SJCRH30 (cell line): ENCODE results near the gene NR5A1. TPM values are rescaled to one million over a fixed set of nuclear protein-coding genes. Genes with fewer than 3 reads are reported as not detected.

Experiments
- DNase-seq, 2 experiments: peaks; one replicate each; pipeline ENCODE4 v3.0.0-alpha.2; 2015 to 2020
- H3K27ac ChIP-seq: fragments of 250-450 bp; sonication (Bioruptor Pico); 2 replicates; pipeline ENCODE4 v1.5.1; 2020; ENCODE audit warnings: mild to moderate bottlenecking, moderate library complexity
- H3K27me3 ChIP-seq: fragments of 250-450 bp; sonication (Bioruptor Pico); 2 replicates; pipeline ENCODE4 v1.5.1; 2020; ENCODE audit warnings: mild to moderate bottlenecking, moderate library complexity
- H3K36me3 ChIP-seq: fragments of 250-450 bp; sonication (Bioruptor Pico); 2 replicates; pipeline ENCODE4 v1.5.1; 2020; ENCODE audit warnings: mild to moderate bottlenecking, moderate library complexity
- H3K4me1 ChIP-seq: fragments of 250-450 bp; sonication (Bioruptor Pico); 2 replicates; pipeline ENCODE4 v1.5.1; 2020; ENCODE audit warnings: mild to moderate bottlenecking, moderate library complexity
- H3K4me3 ChIP-seq: fragments of 250-450 bp; sonication (Bioruptor Pico); 2 replicates; pipeline ENCODE4 v1.5.1; 2020; ENCODE audit warnings: mild to moderate bottlenecking, moderate library complexity
- H3K9me3 ChIP-seq: fragments of 250-450 bp; sonication (Bioruptor Pico); replicated peaks from 2 replicates; pipeline ENCODE4 v1.5.1; 2020; ENCODE audit warnings: mild to moderate bottlenecking, moderate library complexity
- total RNA-seq: library from RNA; depleted of rRNA; stranded (reverse); fragments of >200 nt; shearing (Covaris generic); gene quantifications from 2 replicates; pipeline ENCODE4 v1.2.3, GENCODE V29; 2014

Gene NR5A1
- total RNA-seq, 1 experiment from 2014 or later, result not detected

- H3K27ac ChIP-seq, result no peak overlapping the region
- H3K4me1 ChIP-seq, result no peaks in the 10 kb centered on the region
- H3K9me3 ChIP-seq, result no peaks in the 10 kb centered on the region
- no peaks in the 10 kb centered on the region for H3K27me3 ChIP-seq
- no peaks in the 10 kb centered on the region for H3K36me3 ChIP-seq
- no peak overlapping the region for H3K4me3 ChIP-seq
- no peak for DNase-seq
These were observed 766 bp downstream of the NR5A1 start for GRCh38 chr9:124506433-124506832.

GRCh38 chr9:124505901-124506346 is 1.3 kb downstream of the NR5A1 start:
- no peaks in the 10 kb centered on the region for H3K4me1 ChIP-seq
- no peaks in the 10 kb centered on the region for H3K36me3 ChIP-seq
- no peak for DNase-seq
- H3K27me3 ChIP-seq, result no peaks in the 10 kb centered on the region
- no peak overlapping the region for H3K27ac ChIP-seq
- H3K9me3 ChIP-seq, result no peaks in the 10 kb centered on the region
- H3K4me3 ChIP-seq, result no peak overlapping the region

GRCh38 chr9:124505006-124505900 is 1.9 kb downstream of the NR5A1 start:
- no peaks in the 10 kb centered on the region for H3K9me3 ChIP-seq
- no peak overlapping the region for H3K4me3 ChIP-seq
- H3K27me3 ChIP-seq, result peaks cover 4% of the 10 kb centered on the region; the same call in 1 of the 2 replicates
- H3K36me3 ChIP-seq, result no peaks in the 10 kb centered on the region
- DNase-seq, result no peak
- no peak overlapping the region for H3K27ac ChIP-seq
- H3K4me1 ChIP-seq, result no peaks in the 10 kb centered on the region

GRCh38 chr9:124504530-124505005 is 2.6 kb downstream of the NR5A1 start:
- Histone ChIP-seq H3K27me3 (peaks cover 11% of the 10 kb centered on the region), H3K4me1 (no peaks in the 10 kb centered on the region), H3K4me3 (no peak overlapping the region), H3K27ac (no peak overlapping the region), H3K9me3 (no peaks in the 10 kb centered on the region), H3K36me3 (no peaks in the 10 kb centered on the region)
- no peak for DNase-seq

GRCh38 chr9:124503713-124504529 is 3.3 kb downstream of the NR5A1 start:
- Histone ChIP-seq H3K4me3 (no peak overlapping the region), H3K9me3 (no peaks in the 10 kb centered on the region), H3K36me3 (no peaks in the 10 kb centered on the region), H3K4me1 (no peaks in the 10 kb centered on the region), H3K27ac (no peak overlapping the region), H3K27me3 (peaks cover 16% of the 10 kb centered on the region)
- no peak for DNase-seq

- Histone ChIP-seq H3K9me3 (no peaks in the 10 kb centered on the region), H3K27me3 (peaks cover 24% of the 10 kb centered on the region), H3K4me3 (no peak overlapping the region), H3K4me1 (no peaks in the 10 kb centered on the region), H3K27ac (no peak overlapping the region), H3K36me3 (no peaks in the 10 kb centered on the region)
- DNase-seq, result no peak
These were observed 4.2 kb downstream of the NR5A1 start for GRCh38 chr9:124502711-124503702.

GRCh38 chr9:124501771-124502320 is 5.4 kb downstream of the NR5A1 start:
- Histone ChIP-seq H3K4me1 (no peaks in the 10 kb centered on the region), H3K36me3 (no peaks in the 10 kb centered on the region), H3K4me3 (no peak overlapping the region), H3K27me3 (peaks cover 36% of the 10 kb centered on the region), H3K9me3 (no peaks in the 10 kb centered on the region), H3K27ac (no peak overlapping the region)
- no peak for DNase-seq

GRCh38 chr9:124500796-124501611 is 6.2 kb downstream of the NR5A1 start:
- Histone ChIP-seq H3K4me3 (no peak overlapping the region), H3K4me1 (no peaks in the 10 kb centered on the region), H3K9me3 (no peaks in the 10 kb centered on the region), H3K27me3 (peaks cover 44% of the 10 kb centered on the region), H3K36me3 (no peaks in the 10 kb centered on the region), H3K27ac (no peak overlapping the region)
- no peak for DNase-seq

GRCh38 chr9:124500028-124500795 is 7.0 kb downstream of the NR5A1 start:
- DNase-seq, result no peak
- no peaks in the 10 kb centered on the region for H3K36me3 ChIP-seq
- H3K4me1 ChIP-seq, result no peaks in the 10 kb centered on the region
- no peak overlapping the region for H3K27ac ChIP-seq
- H3K4me3 ChIP-seq, result no peak overlapping the region
- peaks cover 52% of the 10 kb centered on the region for H3K27me3 ChIP-seq
- no peaks in the 10 kb centered on the region for H3K9me3 ChIP-seq

GRCh38 chr9:124499216-124499615 is 8.0 kb downstream of the NR5A1 start:
- no peaks in the 10 kb centered on the region for H3K9me3 ChIP-seq
- no peak overlapping the region for H3K4me3 ChIP-seq
- no peaks in the 10 kb centered on the region for H3K4me1 ChIP-seq
- H3K36me3 ChIP-seq, result no peaks in the 10 kb centered on the region
- DNase-seq, result no peak
- peaks cover 62% of the 10 kb centered on the region for H3K27me3 ChIP-seq
- no peak overlapping the region for H3K27ac ChIP-seq

- H3K9me3 ChIP-seq, result no peaks in the 10 kb centered on the region
- no peak overlapping the region for H3K4me3 ChIP-seq
- DNase-seq, result no peak
- H3K4me1 ChIP-seq, result no peaks in the 10 kb centered on the region
- H3K36me3 ChIP-seq, result no peaks in the 10 kb centered on the region
- peaks cover 68% of the 10 kb centered on the region for H3K27me3 ChIP-seq
- no peak overlapping the region for H3K27ac ChIP-seq
These were observed 8.6 kb downstream of the NR5A1 start for GRCh38 chr9:124498499-124499146.

- Histone ChIP-seq H3K27me3 (peaks cover 74% of the 10 kb centered on the region), H3K27ac (no peak overlapping the region), H3K9me3 (no peaks in the 10 kb centered on the region), H3K4me3 (no peak overlapping the region), H3K4me1 (no peaks in the 10 kb centered on the region), H3K36me3 (no peaks in the 10 kb centered on the region)
- no peak for DNase-seq
These were observed 9.2 kb downstream of the NR5A1 start for GRCh38 chr9:124498040-124498439.
